H9 (cell line): ENCODE measurements around the gene HLA-DRA. TPM values are rescaled to one million over a fixed set of nuclear protein-coding genes. Genes with fewer than 3 reads are reported as not detected.

Source experiments
- DNase-seq: peaks from one replicate; pipeline ENCODE4 v3.0.0-alpha.2; 2017
- H2AFZ ChIP-seq: one replicate; pipeline ENCODE4 v1.6.1; 2013; ENCODE audit warnings: mild to moderate bottlenecking, low read length, control low read depth, moderate library complexity
- H2AK5ac ChIP-seq: 2 replicates; pipeline ENCODE4 v1.6.1; 2013; ENCODE audit warnings: low read length, control low read depth, mixed read lengths; ENCODE audit not compliant: insufficient read length
- H2BK120ac ChIP-seq: one replicate; pipeline ENCODE4 v1.6.1; 2013; ENCODE audit warnings: low read depth, mild to moderate bottlenecking, low read length, control low read depth, inconsistent platforms; ENCODE audit not compliant: poor library complexity, severe bottlenecking
- H2BK12ac ChIP-seq: 2 replicates; pipeline ENCODE4 v1.6.1; 2013; ENCODE audit warnings: low read length, control low read depth, mixed read lengths, low read depth; ENCODE audit not compliant: insufficient read length
- H2BK15ac ChIP-seq: 2 replicates; pipeline ENCODE4 v1.6.1; 2013; ENCODE audit warnings: low read depth, low read length, control low read depth
- H2BK20ac ChIP-seq: one replicate; pipeline ENCODE4 v1.6.1; 2013; ENCODE audit warnings: low read depth, mild to moderate bottlenecking, low read length, control low read depth, inconsistent platforms; ENCODE audit not compliant: poor library complexity, severe bottlenecking
- H2BK5ac ChIP-seq: 2 replicates; pipeline ENCODE4 v1.6.1; 2013; ENCODE audit warnings: low read length, control low read depth, mixed read lengths; ENCODE audit not compliant: insufficient read length
- H3K14ac ChIP-seq: 2 replicates; pipeline ENCODE4 v1.6.1; 2013; ENCODE audit warnings: low read length, control low read depth; ENCODE audit not compliant: insufficient read depth
- H3K18ac ChIP-seq: 2 replicates; pipeline ENCODE4 v1.6.1; 2013; ENCODE audit warnings: low read depth, mild to moderate bottlenecking, mixed read lengths, low read length, control low read depth; ENCODE audit not compliant: insufficient read length
- H3K23ac ChIP-seq: 2 replicates; pipeline ENCODE4 v1.6.1; 2013; ENCODE audit warnings: low read length, control low read depth, mixed read lengths, low read depth; ENCODE audit not compliant: insufficient read length
- H3K23me2 ChIP-seq: 2 replicates; pipeline ENCODE4 v1.6.1; 2013; ENCODE audit warnings: low read depth, mild to moderate bottlenecking, mixed read lengths, low read length, control low read depth; ENCODE audit not compliant: insufficient read length, poor library complexity, severe bottlenecking
- H3K27ac ChIP-seq: 2 replicates; pipeline ENCODE4 v1.5.1; 2013; ENCODE audit warnings: low read length, control low read depth, mixed read lengths, low read depth; ENCODE audit not compliant: insufficient read length
- H3K27me3 ChIP-seq: 2 replicates; pipeline ENCODE4 v1.6.1; 2013; ENCODE audit warnings: low read length, control low read depth, inconsistent platforms; ENCODE audit not compliant: insufficient read depth
- H3K4ac ChIP-seq: 2 replicates; pipeline ENCODE4 v1.6.1; 2013; ENCODE audit warnings: low read depth, mild to moderate bottlenecking, control low read depth, inconsistent platforms, low read length, moderate library complexity
- H3K4me1 ChIP-seq: 2 replicates; pipeline ENCODE4 v1.6.1; 2013; ENCODE audit warnings: low read length, control low read depth, inconsistent platforms; ENCODE audit not compliant: insufficient read depth
- H3K4me2 ChIP-seq: 2 replicates; pipeline ENCODE4 v1.6.1; 2013; ENCODE audit warnings: low read length, control low read depth, mixed read lengths; ENCODE audit not compliant: insufficient read length, insufficient read depth
- H3K56ac ChIP-seq: 2 replicates; pipeline ENCODE4 v1.6.1; 2013; ENCODE audit warnings: low read depth, mild to moderate bottlenecking, mixed read lengths, low read length, control low read depth; ENCODE audit not compliant: insufficient read length
- H3K79me1 ChIP-seq: 2 replicates; pipeline ENCODE4 v1.6.1; 2013; ENCODE audit warnings: low read depth, mild to moderate bottlenecking, moderate library complexity, low read length, control low read depth, inconsistent platforms; ENCODE audit not compliant: insufficient read depth, poor library complexity, severe bottlenecking
- H3K79me2 ChIP-seq: 2 replicates; pipeline ENCODE4 v1.6.1; 2013; ENCODE audit warnings: low read length, control low read depth, inconsistent platforms; ENCODE audit not compliant: insufficient read depth
- H3K9ac ChIP-seq: 2 replicates; pipeline ENCODE4 v1.6.1; 2013; ENCODE audit warnings: low read length, control low read depth, mixed read lengths; ENCODE audit not compliant: insufficient read length; ENCODE audit errors: extremely low read depth
- H3K9me3 ChIP-seq: one replicate; pipeline ENCODE4 v1.6.1; 2013; ENCODE audit warnings: low read depth, low read length, inconsistent platforms; ENCODE audit not compliant: control insufficient read depth
- H3T11ph ChIP-seq: one replicate; pipeline ENCODE4 v1.6.1; 2013; ENCODE audit warnings: mild to moderate bottlenecking, low read length, control low read depth, inconsistent platforms
- H4K20me1 ChIP-seq: one replicate; pipeline ENCODE4 v1.6.1; 2013; ENCODE audit not compliant: control insufficient read depth, insufficient read length, insufficient read depth
- H4K5ac ChIP-seq: 2 replicates; pipeline ENCODE4 v1.6.1; 2013; ENCODE audit warnings: low read depth, mild to moderate bottlenecking, mixed read lengths, low read length, control low read depth; ENCODE audit not compliant: insufficient read length
- H4K8ac ChIP-seq: replicated peaks from 2 replicates; pipeline ENCODE4 v1.6.1; 2013; ENCODE audit warnings: low read length, control low read depth, mixed read lengths, low read depth; ENCODE audit not compliant: insufficient read length
- H4K91ac ChIP-seq: 2 replicates; pipeline ENCODE4 v1.6.1; 2013; ENCODE audit warnings: low read depth, mild to moderate bottlenecking, moderate library complexity, mixed read lengths, low read length, control low read depth; ENCODE audit not compliant: insufficient read length
- H3K27ac Mint-ChIP-seq, 3 experiments: 2 replicates in 2 of 3; 3 replicates in 1 of 3; pipeline ENCODE4 v1.8.0; 2020 to 2021; ENCODE audit warnings: mixed read lengths in 3 of 3, mild to moderate bottlenecking in 1 of 3, moderate library complexity in 1 of 3
- H3K27me3 Mint-ChIP-seq: 2 replicates; pipeline ENCODE4 v1.8.0; 2021; ENCODE audit warnings: low read depth, mild to moderate bottlenecking, moderate library complexity, mixed read lengths
- H3K36me3 Mint-ChIP-seq, 3 experiments: 2 replicates in 2 of 3; 3 replicates in 1 of 3; pipeline ENCODE4 v1.8.0; 2020 to 2021; ENCODE audit warnings: low read depth in 3 of 3, mixed read lengths in 3 of 3; ENCODE audit not compliant: insufficient read depth in 1 of 3
- H3K4me1 Mint-ChIP-seq, 2 experiments: 2 replicates each; pipeline ENCODE4 v1.8.0; 2020; ENCODE audit warnings: mixed read lengths in 2 of 2
- H3K4me3 Mint-ChIP-seq, 2 experiments: 2 replicates in 1 of 2; 3 replicates in 1 of 2; pipeline ENCODE4 v1.8.0; 2020 to 2021; ENCODE audit warnings: mild to moderate bottlenecking in 2 of 2, mixed read lengths in 2 of 2, moderate library complexity in 1 of 2
- H3K9me3 Mint-ChIP-seq, 2 experiments: 2 replicates in 1 of 2; 3 replicates in 1 of 2; pipeline ENCODE4 v1.8.0; 2020; ENCODE audit warnings: mild to moderate bottlenecking in 2 of 2, mixed read lengths in 2 of 2, moderate library complexity in 1 of 2
- CTCF ChIP-seq: fragments of 200-600 bp; sonication (generic); conservative IDR thresholded peaks from 3 replicates; pipeline ENCODE4 v1.8.0; 2021; ENCODE audit warnings: antibody characterized with exemption, mild to moderate bottlenecking
- total RNA-seq: library from RNA; stranded (reverse); gene quantifications from 2 replicates; pipeline ENCODE4 v1.2.1, GENCODE V29; 2021

Gene HLA-DRA
- total RNA-seq, 1 experiment from 2014 or later, result 3.1 TPM

- Mint-ChIP-seq H3K27ac (no peak overlapping the region), H3K4me3 (no peak overlapping the region), H3K36me3 (peaks cover 0 to 3% (median 3%) of the 10 kb centered on the region in 3 experiments; a peak in 2 of 7 replicates), H3K9me3 (peaks cover 3 to 16% of the 10 kb centered on the region in 2 experiments; a peak in 4 of 5 replicates), H3K4me1 (peaks cover 2 to 10% of the 10 kb centered on the region in 2 experiments; a peak in 3 of 4 replicates), H3K27me3 (peaks cover 1% of the 10 kb centered on the region; the same call in 1 of the 2 replicates)
- no peak overlapping the region for H3K27ac ChIP-seq
- H3K23me2 ChIP-seq, result no peaks in the 10 kb centered on the region
- no peak overlapping the region for H2BK12ac ChIP-seq
- no peak overlapping the region for H2AFZ ChIP-seq
- no peak overlapping the region for H4K8ac ChIP-seq
- no peak overlapping the region for H3K56ac ChIP-seq
- no peaks in the 10 kb centered on the region for H3K9me3 ChIP-seq
- no peaks in the 10 kb centered on the region for H3K27me3 ChIP-seq
- H3K4ac ChIP-seq, result no peak overlapping the region
- H3K4me1 ChIP-seq, result no peaks in the 10 kb centered on the region
- no peaks in the 10 kb centered on the region for H3K79me1 ChIP-seq
- H4K20me1 ChIP-seq, result no peaks in the 10 kb centered on the region
- H2BK15ac ChIP-seq, result no peak overlapping the region
- H4K91ac ChIP-seq, result no peak overlapping the region
- H2BK5ac ChIP-seq, result no peak overlapping the region
- no peaks in the 10 kb centered on the region for H3K79me2 ChIP-seq
- no peak for TF ChIP-seq CTCF
- no peak overlapping the region for H2BK20ac ChIP-seq
- H2AK5ac ChIP-seq, result no peak overlapping the region
- no peak overlapping the region for H3K18ac ChIP-seq
- H2BK120ac ChIP-seq, result no peak overlapping the region
- no peak overlapping the region for H3T11ph ChIP-seq
- no peak overlapping the region for H3K23ac ChIP-seq
- no peak overlapping the region for H3K4me2 ChIP-seq
- no peak overlapping the region for H4K5ac ChIP-seq
- no peak overlapping the region for H3K9ac ChIP-seq
- no peak overlapping the region for H3K14ac ChIP-seq
- no peak for DNase-seq
Observed at GRCh38 chr6:32492351-32492750, 52.7 kb downstream of the HLA-DRA start.

Other genes with a start within 250 kb of the HLA-DRA start
- gene PBX2, start 249.7 kb upstream of the HLA-DRA start, total RNA-seq, result 174 and 176 TPM in 2 replicates
- gene GPSM3, start 247.2 kb upstream of the HLA-DRA start, total RNA-seq, result 11.8 and 12.0 TPM in 2 replicates
- 2.1 and 2.3 TPM in 2 replicates for gene NOTCH4, start 215.8 kb upstream of the HLA-DRA start, total RNA-seq
- gene TSBP1, start 68.0 kb upstream of the HLA-DRA start, total RNA-seq, result not detected in 2 replicates
- gene BTNL2, start 32.7 kb upstream of the HLA-DRA start, total RNA-seq, result not detected in 2 replicates
- gene HLA-DRB5, start 90.4 kb downstream of the HLA-DRA start, total RNA-seq, result 3.3 and 4.2 TPM in 2 replicates
- 24.7 and 25.9 TPM in 2 replicates for gene HLA-DRB1, start 150.0 kb downstream of the HLA-DRA start, total RNA-seq
- 0.68 and 1.7 TPM in 2 replicates for gene HLA-DQA1, start 197.5 kb downstream of the HLA-DRA start, total RNA-seq
- 39.2 and 41.0 TPM in 2 replicates for gene HLA-DQB1, start 226.8 kb downstream of the HLA-DRA start, total RNA-seq